Ascending aorta (tissue), 2 donors: ENCODE data around the gene CAND1. TPM values are rescaled to one million over a fixed set of nuclear protein-coding genes. Genes with fewer than 3 reads are reported as not detected.

Experiments used
- DNase-seq, 2 donors: peaks; one replicate each; pipeline ENCODE4 v3.0.0-alpha.2; 2019; ENCODE audit warnings: low spot score in 2 of 2
- H3K27ac ChIP-seq, 2 donors: fragments of 200-600 bp; sonication (generic); one replicate each; pipeline ENCODE4 v1.5.1; 2016 to 2017; ENCODE audit warnings: mild to moderate bottlenecking in 1 of 2
- H3K27me3 ChIP-seq: fragments of 200-600 bp; sonication (generic); one replicate; pipeline ENCODE4 v1.5.1; 2017
- H3K36me3 ChIP-seq, 2 donors: fragments of 200-600 bp; sonication (generic); one replicate each; pipeline ENCODE4 v1.5.1; 2016
- H3K4me1 ChIP-seq, 2 donors: fragments of 200-600 bp; sonication (generic); one replicate each; pipeline ENCODE4 v1.5.1; 2016 to 2017; ENCODE audit warnings: mild to moderate bottlenecking in 1 of 2
- H3K4me3 ChIP-seq, 2 donors: fragments of 200-600 bp; sonication (generic); one replicate each; pipeline ENCODE4 v1.5.1; 2016 to 2017; ENCODE audit warnings: mild to moderate bottlenecking in 1 of 2
- H3K9me3 ChIP-seq, 2 donors: fragments of 200-600 bp; sonication (generic); one replicate each; pipeline ENCODE4 v1.5.1; 2016
- intact Hi-C: fragments of 100-400 bp; cut with DNase I; formaldehyde crosslinking; loops from one replicate; pipeline ENCODE4 v1.15.1; 2023
- total RNA-seq: library from RNA; depleted of rRNA; stranded (reverse); fragments of >200 nt; gene quantifications from one replicate; pipeline ENCODE4 v1.1.0, GENCODE V29; 2016
- TF ChIP-seq, protein P1 (sequence below), 3 experiments: fragments of 200-600 bp in 2 of 3; fragments of 450-650 bp in 1 of 3; sonication (generic) in 2 of 3; IDR thresholded peaks; one replicate each; pipeline ENCODE4 v1.5.1; 2016 to 2019; ENCODE audit warnings: antibody characterized with exemption in 3 of 3, mild to moderate bottlenecking in 1 of 3, moderate library complexity in 1 of 3

The CAND1 gene
- total RNA-seq, 1 donor from 2014 or later, result 31.6 TPM

DNA sequence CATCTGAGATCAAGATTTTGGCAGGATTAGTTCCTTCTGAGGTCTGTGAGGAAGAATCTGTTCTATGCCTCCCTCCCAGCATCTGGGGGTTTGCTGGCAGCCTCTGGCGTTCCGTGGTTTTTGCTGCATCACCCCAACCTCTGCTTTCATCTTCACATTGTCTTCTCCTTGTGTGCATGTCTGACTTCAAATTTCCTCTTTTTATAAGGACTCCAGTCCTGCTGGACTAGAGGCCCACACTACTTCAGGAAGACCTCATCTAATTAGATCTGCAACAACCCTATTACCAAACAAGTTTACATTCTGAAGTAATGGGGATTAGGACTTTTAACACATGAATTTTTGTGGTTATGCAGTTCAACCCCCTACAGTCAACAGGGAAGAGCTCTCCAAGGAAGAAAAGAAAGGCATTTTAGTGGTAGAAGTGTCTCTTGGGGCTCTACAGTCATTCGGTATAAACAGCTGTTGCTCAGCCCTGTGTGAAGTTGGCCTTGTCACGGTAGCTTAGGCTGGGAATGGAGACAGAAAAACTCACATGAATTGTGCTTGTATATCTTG, 89.7 kb downstream of the CAND1 start:
- intact Hi-C loops, result loop anchor here (5.0 to 10.0 kb wide), 2 partner anchors 293 to 956 kb away; no protein-coding TSS in a partner anchor
- Histone ChIP-seq H3K27ac (no peak overlapping the region), H3K4me1 (peaks cover 0 to 6% of the 10 kb centered on the region in 2 donors), H3K27me3 (no peaks in the 10 kb centered on the region), H3K9me3 (peaks cover 0 to 2% of the 10 kb centered on the region in 2 donors), H3K4me3 (no peak overlapping the region), H3K36me3 (no peaks in the 10 kb centered on the region)
- no peak for DNase-seq
- TF ChIP-seq, protein P1, sequence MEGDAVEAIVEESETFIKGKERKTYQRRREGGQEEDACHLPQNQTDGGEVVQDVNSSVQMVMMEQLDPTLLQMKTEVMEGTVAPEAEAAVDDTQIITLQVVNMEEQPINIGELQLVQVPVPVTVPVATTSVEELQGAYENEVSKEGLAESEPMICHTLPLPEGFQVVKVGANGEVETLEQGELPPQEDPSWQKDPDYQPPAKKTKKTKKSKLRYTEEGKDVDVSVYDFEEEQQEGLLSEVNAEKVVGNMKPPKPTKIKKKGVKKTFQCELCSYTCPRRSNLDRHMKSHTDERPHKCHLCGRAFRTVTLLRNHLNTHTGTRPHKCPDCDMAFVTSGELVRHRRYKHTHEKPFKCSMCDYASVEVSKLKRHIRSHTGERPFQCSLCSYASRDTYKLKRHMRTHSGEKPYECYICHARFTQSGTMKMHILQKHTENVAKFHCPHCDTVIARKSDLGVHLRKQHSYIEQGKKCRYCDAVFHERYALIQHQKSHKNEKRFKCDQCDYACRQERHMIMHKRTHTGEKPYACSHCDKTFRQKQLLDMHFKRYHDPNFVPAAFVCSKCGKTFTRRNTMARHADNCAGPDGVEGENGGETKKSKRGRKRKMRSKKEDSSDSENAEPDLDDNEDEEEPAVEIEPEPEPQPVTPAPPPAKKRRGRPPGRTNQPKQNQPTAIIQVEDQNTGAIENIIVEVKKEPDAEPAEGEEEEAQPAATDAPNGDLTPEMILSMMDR (IDR thresholded peaks at IDR 0.05), result no peak

DNA sequence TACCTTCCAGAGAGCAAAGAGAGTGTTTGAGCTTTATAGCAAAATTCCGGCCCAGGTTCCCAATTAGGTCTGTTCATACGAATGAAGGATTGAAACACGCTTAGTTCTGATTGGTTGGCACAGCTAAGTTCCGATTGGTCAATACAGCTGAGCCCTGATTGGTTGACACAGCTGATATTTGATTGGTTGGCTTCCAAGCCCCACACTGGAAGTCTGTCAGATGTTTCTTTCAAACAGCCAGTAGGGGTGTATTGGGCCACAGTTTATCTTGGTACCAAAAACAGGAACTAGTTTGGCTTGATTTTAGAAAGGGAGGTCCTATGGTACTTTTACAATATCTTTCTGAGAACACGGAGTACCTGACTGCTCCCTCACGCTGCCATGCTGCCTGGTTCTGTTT, 93.4 kb downstream of the CAND1 start:
- H3K9me3 ChIP-seq, result peaks cover 0 to 2% of the 10 kb centered on the region in 2 donors
- TF ChIP-seq, protein P1 (IDR thresholded peaks at IDR 0.05), result no peak
- no peak for DNase-seq
- H3K36me3 ChIP-seq, result no peaks in the 10 kb centered on the region
- intact Hi-C loops, result no loop called here
- H3K27ac ChIP-seq, result no peak overlapping the region
- no peaks in the 10 kb centered on the region for H3K27me3 ChIP-seq
- no peaks in the 10 kb centered on the region for H3K4me1 ChIP-seq
- H3K4me3 ChIP-seq, result no peak overlapping the region

DNA sequence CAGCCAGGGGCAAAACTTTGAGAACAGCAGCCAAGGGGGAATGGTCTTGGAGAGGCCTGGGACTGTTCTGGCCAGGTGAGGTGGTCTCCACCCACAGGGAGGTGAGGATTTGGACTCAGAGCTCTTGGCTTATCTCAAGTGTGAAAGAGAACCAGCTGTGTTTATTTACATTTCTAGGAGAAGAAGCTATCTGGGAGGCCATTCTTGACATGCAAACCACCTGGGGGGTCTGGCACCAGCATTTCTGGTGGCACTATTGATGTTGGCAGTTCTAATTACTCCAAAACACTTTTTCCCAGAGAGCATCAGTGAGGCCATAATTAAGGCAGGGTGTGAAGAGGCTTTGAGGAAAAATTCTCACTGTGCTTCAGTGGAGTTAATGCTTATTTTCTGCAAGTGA, 95.1 kb downstream of the CAND1 start:
- DNase-seq, result no peak
- Histone ChIP-seq H3K4me1 (no peaks in the 10 kb centered on the region), H3K9me3 (peaks cover 0 to 2% of the 10 kb centered on the region in 2 donors), H3K36me3 (no peaks in the 10 kb centered on the region), H3K27ac (no peak overlapping the region), H3K27me3 (no peaks in the 10 kb centered on the region), H3K4me3 (no peak overlapping the region)
- TF ChIP-seq, protein P1 (IDR thresholded peaks at IDR 0.05), result no peak
- intact Hi-C loops, result no loop called here

DNA sequence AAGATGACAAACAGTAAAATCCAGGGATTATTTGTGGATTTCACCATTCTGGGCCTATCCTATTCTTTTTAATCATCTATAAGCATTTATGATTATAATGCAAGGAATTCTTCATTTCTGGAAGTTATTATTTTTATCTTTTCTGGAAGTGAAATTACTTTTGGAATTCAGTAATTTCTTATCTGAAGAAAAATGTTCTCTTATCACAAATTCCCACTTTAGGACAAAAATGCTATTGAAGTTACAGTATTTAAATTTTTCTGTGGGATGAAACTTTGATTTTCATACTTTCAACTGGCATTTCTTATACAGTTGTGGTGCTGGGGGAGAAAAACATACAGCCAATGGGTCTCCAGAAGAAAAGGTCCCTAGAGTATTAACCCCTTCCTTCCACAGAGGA, 96.0 kb downstream of the CAND1 start:
- no peak for DNase-seq
- Histone ChIP-seq H3K36me3 (no peaks in the 10 kb centered on the region), H3K4me1 (no peaks in the 10 kb centered on the region), H3K27me3 (no peaks in the 10 kb centered on the region), H3K9me3 (peaks cover 0 to 2% of the 10 kb centered on the region in 2 donors), H3K27ac (no peak overlapping the region), H3K4me3 (no peak overlapping the region)
- TF ChIP-seq, protein P1 (IDR thresholded peaks at IDR 0.05), result no peak
- intact Hi-C loops, result no loop called here

DNA sequence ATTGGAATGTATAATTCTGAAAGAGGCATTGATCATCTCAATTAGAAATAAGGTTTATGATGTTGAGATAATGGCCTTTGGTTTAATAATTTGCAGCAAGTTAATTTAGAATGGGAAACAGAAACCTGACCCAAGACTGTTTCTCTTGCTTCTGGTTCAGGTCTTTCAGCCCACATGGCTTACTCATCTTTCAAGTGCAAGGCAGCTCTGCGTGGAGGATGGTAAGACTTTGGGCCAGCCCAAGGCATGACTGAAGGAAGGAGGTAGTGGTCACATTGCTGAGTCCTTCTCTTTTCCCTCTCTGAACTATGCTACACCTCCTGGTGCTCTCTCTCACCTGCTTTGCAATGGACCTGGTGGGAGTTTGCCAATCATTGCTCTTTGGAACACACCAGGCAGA, 98.7 kb downstream of the CAND1 start:
- intact Hi-C loops, result no loop called here
- Histone ChIP-seq H3K4me3 (no peak overlapping the region), H3K4me1 (no peaks in the 10 kb centered on the region), H3K27ac (no peak overlapping the region), H3K9me3 (no peaks in the 10 kb centered on the region), H3K27me3 (no peaks in the 10 kb centered on the region), H3K36me3 (no peaks in the 10 kb centered on the region)
- TF ChIP-seq, protein P1 (IDR thresholded peaks at IDR 0.05), result no peak
- no peak for DNase-seq
